CD8-positive, alpha-beta memory T cell (primary cell): ENCODE measurements around the gene APAF1. TPM values are rescaled to one million over a fixed set of nuclear protein-coding genes. Genes with fewer than 3 reads are reported as not detected.
"Not testable (repeated sequence)": the region's sequence is repeated elsewhere in the genome, so short reads cannot be mapped to it uniquely, and the experiment has no call there.

ENCODE experiments used
- CTCF ChIA-PET: fragments of 350-600 bp; sonication (Branson Sonifier 250); formaldehyde crosslinking; loops from one replicate; lab custom pipeline; 2021; ENCODE audit warnings: antibody characterized with exemption; lab: Charles Lee
- POLR2A ChIA-PET: fragments of 350-600 bp; sonication (Branson Sonifier 250); formaldehyde crosslinking; loops from one replicate; lab custom pipeline; 2021; ENCODE audit warnings: antibody characterized with exemption; lab: Charles Lee
- DNase-seq, 5 donors: peaks; one replicate each; pipeline versions ENCODE4 v3.0.0 to v3.0.0-alpha.2; 2020 to 2022; ENCODE audit warnings: mixed read lengths in 1 of 5
- H3K27ac ChIP-seq: one replicate; pipeline ENCODE4 v1.7.0; 2013; ENCODE audit warnings: low read depth, mild to moderate bottlenecking, low read length, moderate library complexity
- H3K27me3 ChIP-seq: 2 replicates; pipeline ENCODE4 v1.7.0; 2013; ENCODE audit warnings: low read length, mild to moderate bottlenecking; ENCODE audit not compliant: insufficient read depth, poor library complexity, severe bottlenecking
- H3K36me3 ChIP-seq: 2 replicates; pipeline ENCODE4 v1.7.0; 2013; ENCODE audit warnings: mild to moderate bottlenecking, low read length, moderate library complexity; ENCODE audit not compliant: insufficient read depth
- H3K4me1 ChIP-seq: 2 replicates; pipeline ENCODE4 v1.7.0; 2013; ENCODE audit warnings: mild to moderate bottlenecking, low read length, moderate library complexity; ENCODE audit not compliant: insufficient read depth
- H3K4me3 ChIP-seq: 2 replicates; pipeline ENCODE4 v1.7.0; 2013; ENCODE audit warnings: mild to moderate bottlenecking, low read length
- H3K9me3 ChIP-seq: 2 replicates; pipeline ENCODE4 v1.7.0; 2013; ENCODE audit warnings: mild to moderate bottlenecking, low read length
- H3K27ac Mint-ChIP-seq, 8 donors: one replicate each; pipeline ENCODE4 v1.8.0; 2020 to 2021; ENCODE audit warnings: mixed read lengths in 8 of 8, mild to moderate bottlenecking in 6 of 8, inconsistent platforms in 3 of 8, moderate library complexity in 3 of 8
- H3K27me3 Mint-ChIP-seq, 2 donors: one replicate each; pipeline ENCODE4 v1.8.0; 2020 to 2021; ENCODE audit warnings: mixed read lengths in 2 of 2, mild to moderate bottlenecking in 1 of 2, moderate library complexity in 1 of 2
- H3K36me3 Mint-ChIP-seq, 3 donors: one replicate each; pipeline ENCODE4 v1.8.0; 2020 to 2021; ENCODE audit warnings: mixed read lengths in 3 of 3, inconsistent platforms in 1 of 3, mild to moderate bottlenecking in 1 of 3
- H3K4me1 Mint-ChIP-seq, 3 donors: one replicate each; pipeline ENCODE4 v1.8.0; 2020 to 2021; ENCODE audit warnings: mixed read lengths in 3 of 3, inconsistent platforms in 1 of 3, mild to moderate bottlenecking in 1 of 3
- H3K4me3 Mint-ChIP-seq, 7 donors: one replicate each; pipeline ENCODE4 v1.8.0; 2020 to 2021; ENCODE audit warnings: mixed read lengths in 7 of 7, mild to moderate bottlenecking in 6 of 7, moderate library complexity in 4 of 7, inconsistent platforms in 2 of 7
- H3K9me3 Mint-ChIP-seq, 5 donors: one replicate each; pipeline ENCODE4 v1.8.0; 2020 to 2022; ENCODE audit warnings: mixed read lengths in 5 of 5, mild to moderate bottlenecking in 3 of 5, moderate library complexity in 2 of 5, inconsistent platforms in 1 of 5
- polyA plus RNA-seq: library from polyadenylated mRNA; unstranded; fragments of 300-500 nt; fragmentation: Illumina TruSeq; gene quantifications from one replicate; pipeline ENCODE4 v1.2.3, GENCODE V29; 2021
- total RNA-seq, 2 experiments: library from RNA; stranded (reverse); gene quantifications; one replicate each; pipeline ENCODE4 v1.2.3, GENCODE V29; 2021

The APAF1 gene
- total and polyA plus RNA-seq, 3 experiments from 2014 or later = 11.1 to 14.6 (median 13.9) TPM

GRCh38 chr12:98755855-98756254 is 110.8 kb downstream of the APAF1 start:
- DNase-seq, H3K27ac ChIP-seq, H3K27me3 Mint-ChIP-seq, H3K27ac Mint-ChIP-seq, H3K9me3 Mint-ChIP-seq, H3K27me3 ChIP-seq, POLR2A ChIA-PET, H3K36me3 Mint-ChIP-seq, H3K9me3 ChIP-seq, H3K4me1 ChIP-seq, H3K4me3 Mint-ChIP-seq, H3K36me3 ChIP-seq, CTCF ChIA-PET, H3K4me3 ChIP-seq: not testable (repeated sequence)
- H3K4me1 Mint-ChIP-seq = peaks cover 3 to 11% (median 9%) of the 10 kb centered on the region in 3 donors

GRCh38 chr12:98757455-98757854 is 112.4 kb downstream of the APAF1 start:
- Mint-ChIP-seq H3K27ac (no peak overlapping the region), H3K9me3 (no peaks in the 10 kb centered on the region), H3K4me1 (peaks cover 3 to 11% (median 9%) of the 10 kb centered on the region in 3 donors), H3K4me3 (no peak overlapping the region), H3K27me3 (peaks cover 0 to 9% of the 10 kb centered on the region in 2 donors), H3K36me3 (no peaks in the 10 kb centered on the region)
- no peak overlapping the region for H3K4me3 ChIP-seq
- no peaks in the 10 kb centered on the region for H3K36me3 ChIP-seq
- POLR2A ChIA-PET = no interaction called here
- no peak for DNase-seq
- no peaks in the 10 kb centered on the region for H3K9me3 ChIP-seq
- H3K4me1 ChIP-seq = no peaks in the 10 kb centered on the region
- H3K27me3 ChIP-seq = no peaks in the 10 kb centered on the region
- no peak overlapping the region for H3K27ac ChIP-seq
- CTCF ChIA-PET = interaction anchor here (0.6 kb wide), 1 partner anchor 1640 kb away, joined by 3 read pairs; no protein-coding TSS in a partner anchor

GRCh38 chr12:98758331-98758730 is 113.2 kb downstream of the APAF1 start:
- Mint-ChIP-seq H3K4me1 (peaks cover 3 to 11% (median 9%) of the 10 kb centered on the region in 3 donors), H3K4me3 (no peak overlapping the region), H3K36me3 (no peaks in the 10 kb centered on the region), H3K9me3 (no peaks in the 10 kb centered on the region), H3K27ac (no peak overlapping the region), H3K27me3 (peaks cover 0 to 9% of the 10 kb centered on the region in 2 donors)
- POLR2A ChIA-PET = no interaction called here
- Histone ChIP-seq H3K9me3 (no peaks in the 10 kb centered on the region), H3K27ac (no peak overlapping the region), H3K4me3 (no peak overlapping the region), H3K4me1 (no peaks in the 10 kb centered on the region), H3K27me3 (no peaks in the 10 kb centered on the region), H3K36me3 (no peaks in the 10 kb centered on the region)
- CTCF ChIA-PET = no interaction called here
- no peak for DNase-seq

DNA sequence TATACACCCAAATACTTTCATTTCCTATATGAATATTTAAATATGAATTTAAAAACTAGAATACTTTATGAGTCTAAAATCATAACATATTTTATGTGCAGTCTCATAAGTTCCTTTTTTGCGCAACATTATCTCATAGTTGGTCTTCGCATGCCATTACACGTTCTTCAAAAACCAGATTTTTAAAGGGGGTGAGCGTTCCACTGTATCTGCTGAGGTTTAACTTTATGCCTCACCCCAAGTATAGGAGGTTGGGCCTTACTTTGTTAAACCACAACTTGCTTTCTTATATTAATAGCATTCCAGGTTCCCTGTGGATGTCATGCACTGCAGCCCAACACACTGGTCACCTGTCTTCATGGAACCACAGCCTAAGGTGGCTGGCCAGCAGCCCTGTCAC is 118.6 kb downstream of the APAF1 start:
- H3K27ac Mint-ChIP-seq = no peak overlapping the region
- POLR2A ChIA-PET = no interaction called here
- Histone ChIP-seq H3K4me1 (no peaks in the 10 kb centered on the region), H3K36me3 (no peaks in the 10 kb centered on the region), H3K9me3 (no peaks in the 10 kb centered on the region), H3K4me3 (no peak overlapping the region), H3K27ac (no peak overlapping the region), H3K27me3 (no peaks in the 10 kb centered on the region)
- no peak overlapping the region for H3K4me3 Mint-ChIP-seq
- no peaks in the 10 kb centered on the region for H3K36me3 Mint-ChIP-seq
- H3K27me3 Mint-ChIP-seq = peaks cover 5 to 8% of the 10 kb centered on the region in 2 donors
- no peaks in the 10 kb centered on the region for H3K4me1 Mint-ChIP-seq
- DNase-seq = no peak
- no peaks in the 10 kb centered on the region for H3K9me3 Mint-ChIP-seq
- CTCF ChIA-PET = no interaction called here

- no peaks in the 10 kb centered on the region for H3K36me3 ChIP-seq
- H3K4me1 Mint-ChIP-seq = no peaks in the 10 kb centered on the region
- peaks cover 0 to 1% (median 0%) of the 10 kb centered on the region in 5 donors for H3K9me3 Mint-ChIP-seq
- POLR2A ChIA-PET = no interaction called here
- H3K27me3 ChIP-seq = no peaks in the 10 kb centered on the region
- H3K4me3 Mint-ChIP-seq = no peak overlapping the region
- H3K36me3 Mint-ChIP-seq = no peaks in the 10 kb centered on the region
- no peaks in the 10 kb centered on the region for H3K4me1 ChIP-seq
- H3K27ac ChIP-seq = no peak overlapping the region
- H3K4me3 ChIP-seq = no peak overlapping the region
- no peak overlapping the region for H3K27ac Mint-ChIP-seq
- H3K27me3 Mint-ChIP-seq = peaks cover 3 to 8% of the 10 kb centered on the region in 2 donors
- CTCF ChIA-PET = no interaction called here
- no peak for DNase-seq
- no peaks in the 10 kb centered on the region for H3K9me3 ChIP-seq
Observed at GRCh38 chr12:98767248-98767647, 122.2 kb downstream of the APAF1 start.

DNA sequence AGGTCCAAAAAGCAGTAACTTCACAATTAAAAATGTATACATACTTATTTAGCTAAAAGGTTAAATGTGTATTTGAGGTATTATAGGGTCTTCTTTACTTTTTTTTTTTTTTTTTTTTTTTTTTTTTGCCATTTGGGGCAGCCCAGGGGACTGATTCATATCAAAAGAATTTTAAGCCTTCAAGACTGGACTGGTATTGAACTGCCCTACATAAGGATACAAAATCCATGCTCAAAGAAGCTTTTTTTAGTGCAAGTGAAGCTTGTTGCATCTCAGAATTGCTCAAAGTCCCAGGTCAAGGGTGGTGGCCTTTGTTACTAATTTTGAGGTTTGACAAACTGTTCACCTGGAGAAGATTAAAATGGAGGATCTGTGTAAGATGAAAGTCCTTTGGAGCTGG is 124.0 kb downstream of the APAF1 start:
- Histone ChIP-seq H3K4me3 (no peak overlapping the region), H3K4me1 (no peaks in the 10 kb centered on the region), H3K9me3 (no peaks in the 10 kb centered on the region), H3K36me3 (no peaks in the 10 kb centered on the region), H3K27ac (no peak overlapping the region), H3K27me3 (no peaks in the 10 kb centered on the region)
- no peak overlapping the region for H3K4me3 Mint-ChIP-seq
- POLR2A ChIA-PET = no interaction called here
- CTCF ChIA-PET = interaction anchor here (1.1 kb wide), 1 partner anchor 8 kb away, joined by 5 read pairs; no protein-coding TSS in a partner anchor
- H3K36me3 Mint-ChIP-seq = no peaks in the 10 kb centered on the region
- no peaks in the 10 kb centered on the region for H3K4me1 Mint-ChIP-seq
- H3K9me3 Mint-ChIP-seq = peaks cover 0 to 3% (median 0%) of the 10 kb centered on the region in 5 donors
- no peak overlapping the region for H3K27ac Mint-ChIP-seq
- peaks cover 3 to 8% of the 10 kb centered on the region in 2 donors for H3K27me3 Mint-ChIP-seq
- no peak for DNase-seq

DNA sequence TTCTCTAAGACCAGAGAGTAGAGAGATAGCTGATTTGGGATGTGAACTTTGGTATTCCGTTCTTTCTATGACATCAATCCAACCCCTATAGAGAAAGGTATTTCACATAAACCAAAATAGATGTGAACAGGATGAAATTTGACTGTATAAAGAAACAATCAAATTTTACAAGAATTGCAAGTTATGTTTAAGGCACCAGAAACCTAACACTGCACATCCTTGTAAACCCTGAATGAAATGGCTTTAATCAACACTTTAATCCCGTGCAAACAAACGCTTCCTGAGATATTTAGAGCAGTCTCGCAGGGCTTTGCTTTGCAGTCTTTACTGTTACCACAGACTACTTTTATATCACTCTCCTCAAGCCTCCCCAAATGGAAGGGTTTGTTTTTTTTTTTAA is 125.1 kb downstream of the APAF1 start:
- no peak for DNase-seq
- H3K36me3 Mint-ChIP-seq = no peaks in the 10 kb centered on the region
- H3K4me3 Mint-ChIP-seq = no peak overlapping the region
- peaks cover 0 to 3% (median 0%) of the 10 kb centered on the region in 5 donors for H3K9me3 Mint-ChIP-seq
- POLR2A ChIA-PET = no interaction called here
- H3K9me3 ChIP-seq = no peaks in the 10 kb centered on the region
- H3K27me3 ChIP-seq = no peaks in the 10 kb centered on the region
- no peaks in the 10 kb centered on the region for H3K4me1 ChIP-seq
- H3K27me3 Mint-ChIP-seq = peaks cover 3 to 8% of the 10 kb centered on the region in 2 donors
- H3K27ac ChIP-seq = no peak overlapping the region
- no peak overlapping the region for H3K4me3 ChIP-seq
- no peaks in the 10 kb centered on the region for H3K4me1 Mint-ChIP-seq
- no peaks in the 10 kb centered on the region for H3K36me3 ChIP-seq
- CTCF ChIA-PET = no interaction called here
- H3K27ac Mint-ChIP-seq = no peak overlapping the region

- ChIA-PET POLR2A (no interaction called here), CTCF (no interaction called here)
- Mint-ChIP-seq H3K36me3 (no peaks in the 10 kb centered on the region), H3K4me1 (no peaks in the 10 kb centered on the region), H3K27ac (no peak overlapping the region), H3K4me3 (no peak overlapping the region), H3K27me3 (peaks cover 3 to 5% of the 10 kb centered on the region in 2 donors), H3K9me3 (peaks cover 0 to 3% (median 0%) of the 10 kb centered on the region in 5 donors)
- H3K4me1 ChIP-seq = no peaks in the 10 kb centered on the region
- no peaks in the 10 kb centered on the region for H3K9me3 ChIP-seq
- H3K4me3 ChIP-seq = no peak overlapping the region
- no peak for DNase-seq
- H3K36me3 ChIP-seq = no peaks in the 10 kb centered on the region
- no peaks in the 10 kb centered on the region for H3K27me3 ChIP-seq
- no peak overlapping the region for H3K27ac ChIP-seq
Observed at GRCh38 chr12:98771811-98772752, 127.0 kb downstream of the APAF1 start.
